RWPE1 (cell line): ENCODE data around the gene NMUR2.

Experiments used
- CTCF ChIA-PET: fragments of 350-600 bp; sonication (Branson Sonifier 250); formaldehyde crosslinking; extraction: SDS; loops from one replicate; lab custom pipeline; 2021; lab: Yijun Ruan, JAX
- POLR2A ChIA-PET: fragments of 400-600 bp; formaldehyde crosslinking; extraction: SDS; loops from one replicate; lab custom pipeline; 2020; ENCODE audit warnings: antibody characterized with exemption; ENCODE audit not compliant: low non-redundant PET; lab: Yijun Ruan, JAX
- DNase-seq: peaks from one replicate; pipeline ENCODE4 v3.0.0; 2012; ENCODE audit warnings: low spot score
- H3K27ac ChIP-seq: fragments of 450-650 bp; 2 replicates; pipeline ENCODE4 v1.5.1; 2017
- CTCF ChIP-seq: fragments of 450-650 bp; conservative IDR thresholded peaks from 2 replicates; pipeline ENCODE4 v1.5.1; 2017; ENCODE audit warnings: low read depth, mild to moderate bottlenecking

NMUR2 gene

GRCh38 chr5:152366716-152367115 lies 38.4 kb downstream of the NMUR2 start:
- DNase-seq, result no peak
- no peak for TF ChIP-seq CTCF
- ChIA-PET CTCF (no interaction called here), POLR2A (no interaction called here)
- no peak overlapping the region for H3K27ac ChIP-seq

GRCh38 chr5:152364899-152365298 lies 40.2 kb downstream of the NMUR2 start:
- TF ChIP-seq CTCF, result no peak
- CTCF ChIA-PET, result no interaction called here
- DNase-seq, result no peak
- H3K27ac ChIP-seq, result no peak overlapping the region
- POLR2A ChIA-PET, result no interaction called here

DNA sequence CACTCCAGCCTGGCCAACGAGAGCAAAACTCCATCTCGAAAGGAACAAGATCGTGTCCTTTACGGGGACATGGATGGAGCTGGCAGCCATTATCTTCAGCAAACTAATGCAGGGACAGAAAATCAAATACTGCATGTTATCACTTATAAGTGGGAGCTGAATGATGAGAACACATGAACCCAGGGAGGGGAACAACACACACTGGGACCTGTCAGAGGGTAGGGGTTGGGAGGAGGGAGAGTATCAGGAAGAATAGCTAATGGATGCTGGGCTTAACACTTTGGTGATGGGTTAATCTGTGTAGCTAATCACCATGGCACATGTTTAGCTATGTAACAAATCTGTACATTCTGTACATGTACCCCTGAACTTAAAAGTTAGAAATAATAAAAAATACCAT lies 40.9 kb downstream of the NMUR2 start:
- no peak for TF ChIP-seq CTCF
- no peak overlapping the region for H3K27ac ChIP-seq
- DNase-seq, result no peak
- POLR2A ChIA-PET, result no interaction called here
- CTCF ChIA-PET, result interaction anchor here (0.6 kb wide), 1 partner anchor 275 kb away, joined by 3 read pairs; no protein-coding TSS in a partner anchor

DNA sequence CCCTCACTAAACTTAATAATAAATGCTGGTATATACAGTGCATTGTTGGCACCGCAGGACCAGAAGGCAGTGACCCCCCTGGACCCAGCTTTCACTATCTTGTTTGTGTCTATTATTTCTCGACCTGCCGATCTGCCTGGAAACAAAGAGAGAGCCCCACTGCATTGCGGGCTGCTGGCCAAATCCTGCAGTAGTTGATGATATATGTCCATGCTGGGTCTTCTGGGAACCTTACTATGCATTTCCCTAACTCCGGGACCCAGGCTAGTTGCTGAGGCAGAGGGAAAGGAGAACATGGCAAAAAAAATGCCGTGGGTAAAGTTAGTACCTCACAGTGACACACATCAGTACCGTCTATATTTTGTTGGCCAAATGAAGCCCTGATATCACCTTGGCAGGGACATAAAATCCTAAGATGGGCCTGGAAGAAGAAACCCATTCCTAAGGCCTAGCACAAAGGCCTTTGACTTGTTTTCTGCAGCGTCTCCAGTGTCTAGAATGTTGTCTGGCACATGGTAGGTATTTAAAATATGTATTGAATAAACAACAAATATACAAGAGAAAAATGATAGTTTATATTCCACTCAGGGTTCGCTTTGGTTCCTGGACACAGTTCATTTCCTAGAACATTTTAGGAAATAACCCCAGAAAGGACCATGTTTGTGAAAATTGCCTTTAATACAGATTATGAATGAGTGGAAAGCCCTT lies 46.1 kb downstream of the NMUR2 start:
- no peak for DNase-seq
- no peak overlapping the region for H3K27ac ChIP-seq
- ChIA-PET CTCF (no interaction called here), POLR2A (no interaction called here)
- no peak for TF ChIP-seq CTCF

GRCh38 chr5:152356506-152356905 lies 48.6 kb downstream of the NMUR2 start:
- TF ChIP-seq CTCF, result no peak
- CTCF ChIA-PET, result interaction anchor here (1.3 kb wide), 1 partner anchor 8 kb away, joined by 3 read pairs; no protein-coding TSS in a partner anchor
- POLR2A ChIA-PET, result no interaction called here
- H3K27ac ChIP-seq, result no peak overlapping the region
- no peak for DNase-seq

DNA sequence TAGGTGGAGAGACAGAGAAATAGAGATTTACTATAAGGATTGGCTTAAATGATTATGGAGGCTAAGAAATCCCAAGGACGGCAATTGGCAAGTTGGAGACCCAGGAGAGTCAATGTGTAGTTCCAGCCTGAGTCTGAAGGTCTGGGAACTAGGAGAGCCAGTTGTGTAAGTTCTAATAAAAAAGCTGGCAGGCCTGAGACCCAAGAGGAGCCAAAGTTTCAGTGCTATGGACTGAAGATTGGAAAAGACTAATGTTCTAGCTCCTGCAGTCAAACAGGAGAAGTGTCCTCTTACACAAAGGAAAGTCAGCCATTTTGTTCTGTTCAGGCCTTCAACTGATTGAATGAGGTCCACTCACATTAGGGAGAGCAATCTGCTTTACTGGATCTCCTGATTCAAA lies 50.0 kb downstream of the NMUR2 start:
- no peak for TF ChIP-seq CTCF
- ChIA-PET POLR2A (no interaction called here), CTCF (interaction anchor here (0.6 kb wide), 1 partner anchor 89 kb away, joined by 3 read pairs; no protein-coding TSS in a partner anchor)
- no peak for DNase-seq
- no peak overlapping the region for H3K27ac ChIP-seq
